ENCODE measurements around the gene MORF4L2.
"Not testable (repeated sequence)": the region's sequence is repeated elsewhere in the genome, so short reads cannot be mapped to it uniquely, and the experiment has no call there.

Gene MORF4L2

GRCh38 chrX:103678199-103678993 lies 8.1 kb downstream of the MORF4L2 start:
- no peak for DNase-seq (ENCODE audit: low spot score)

- DNase-seq (ENCODE audit: low spot score): no peak
Measured at GRCh38 chrX:103674531-103675454, 11.7 kb downstream of the MORF4L2 start.

- no peak for DNase-seq (ENCODE audit: low spot score)
Measured at GRCh38 chrX:103669745-103670144, 16.8 kb downstream of the MORF4L2 start.

- peak; percentile 21 for DNase-seq (ENCODE audit: low spot score)
Measured at GRCh38 chrX:103666202-103667107, 20.0 kb downstream of the MORF4L2 start.

DNA sequence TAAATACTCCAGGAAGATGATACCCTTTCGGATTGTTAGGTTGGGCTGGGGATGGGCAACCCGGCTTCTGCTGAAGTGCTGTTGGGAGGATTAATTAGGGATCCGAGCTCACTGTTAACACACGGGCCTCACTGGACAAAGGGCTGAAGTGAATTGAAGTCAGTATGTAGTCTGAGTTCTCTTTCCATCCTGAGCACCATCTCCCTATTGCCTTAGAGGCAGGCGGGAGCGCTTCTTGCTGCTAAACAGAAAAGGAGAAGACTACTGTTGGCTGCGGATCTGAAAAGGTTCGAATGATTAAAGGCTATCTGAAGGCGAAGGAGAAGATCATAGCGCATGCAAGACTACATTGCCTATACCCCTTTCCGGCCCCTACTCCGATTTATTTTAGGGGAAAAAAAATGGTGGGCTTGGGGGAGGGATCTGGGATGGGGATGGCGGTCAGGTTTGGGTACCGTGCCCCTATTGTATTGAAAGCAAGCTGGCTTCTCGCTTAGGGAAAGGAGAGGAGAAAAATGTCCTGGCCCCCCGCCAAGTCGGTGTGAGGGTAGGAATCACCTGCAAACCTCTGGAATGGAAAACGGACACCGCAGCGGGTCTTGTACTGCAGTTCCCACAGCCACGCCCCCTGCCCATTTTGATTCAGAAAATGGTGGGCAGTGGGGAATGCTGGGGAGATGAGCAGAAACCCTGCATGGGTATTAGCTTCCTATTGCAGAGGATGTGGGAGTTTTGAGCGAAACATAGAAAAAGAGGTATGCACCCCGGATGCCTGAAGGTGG lies 22.3 kb downstream of the MORF4L2 start:
- DNase-seq (ENCODE audit: low spot score): no peak

DNA sequence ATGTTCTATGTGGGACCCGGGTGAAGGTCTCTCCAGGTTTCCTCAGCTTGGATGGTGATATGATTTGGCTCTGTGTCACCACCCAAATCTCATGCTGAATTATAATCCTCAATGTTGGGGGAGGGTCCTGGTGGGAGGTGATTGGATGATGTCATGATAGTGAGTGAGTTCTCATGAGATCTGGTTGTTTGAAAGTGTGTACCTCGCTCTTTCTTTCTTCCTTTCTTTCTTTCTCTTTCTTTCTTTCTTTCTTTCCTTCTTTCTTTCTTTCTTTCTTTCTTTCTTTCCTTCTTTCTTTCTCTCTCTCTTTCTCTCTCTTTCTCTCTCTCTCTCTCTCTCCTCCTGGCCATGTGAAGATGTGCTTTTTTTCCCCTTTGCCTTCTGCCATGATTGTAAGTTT lies 27.0 kb downstream of the MORF4L2 start:
- DNase-seq (ENCODE audit: low spot score): not testable (repeated sequence)

DNA sequence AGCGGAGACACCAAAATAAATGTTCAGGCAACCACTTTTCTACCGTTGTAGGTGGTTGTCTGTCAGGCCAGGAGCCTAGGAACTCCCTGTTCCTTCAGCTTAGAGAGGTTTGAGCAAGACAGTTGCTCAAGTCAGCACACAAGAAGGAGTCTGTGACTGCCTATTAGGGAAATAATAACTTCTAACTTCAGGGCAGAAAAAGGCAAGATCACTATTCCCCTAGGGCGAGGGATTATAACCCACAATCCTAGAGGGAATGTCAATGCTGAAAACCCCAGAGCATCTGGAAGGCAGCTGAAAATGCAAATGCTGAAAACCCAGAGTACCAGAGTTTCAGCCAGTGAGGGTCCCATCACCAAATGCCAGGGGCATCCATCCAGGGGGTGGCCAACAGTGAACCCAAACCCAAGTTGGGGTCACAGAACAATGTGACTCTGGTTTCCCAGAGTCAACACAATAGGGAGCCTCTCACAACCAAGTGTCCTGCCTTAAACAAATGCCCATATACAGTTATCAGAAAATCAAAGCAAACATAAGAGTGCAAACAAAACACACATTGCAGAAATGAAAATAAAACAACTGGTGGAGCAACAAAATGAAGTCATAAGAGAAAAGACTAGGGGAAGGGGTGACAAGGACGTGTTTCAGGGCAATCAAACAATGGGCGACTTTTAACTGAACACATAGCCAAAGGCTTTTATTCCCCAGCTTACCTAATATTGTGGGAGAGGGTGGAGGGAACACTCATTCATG lies 27.6 kb downstream of the MORF4L2 start:
- DNase-seq (ENCODE audit: low spot score): no peak

GRCh38 chrX:103657066-103657465 lies 29.4 kb downstream of the MORF4L2 start:
- not testable (repeated sequence) for DNase-seq (ENCODE audit: low spot score)

DNA sequence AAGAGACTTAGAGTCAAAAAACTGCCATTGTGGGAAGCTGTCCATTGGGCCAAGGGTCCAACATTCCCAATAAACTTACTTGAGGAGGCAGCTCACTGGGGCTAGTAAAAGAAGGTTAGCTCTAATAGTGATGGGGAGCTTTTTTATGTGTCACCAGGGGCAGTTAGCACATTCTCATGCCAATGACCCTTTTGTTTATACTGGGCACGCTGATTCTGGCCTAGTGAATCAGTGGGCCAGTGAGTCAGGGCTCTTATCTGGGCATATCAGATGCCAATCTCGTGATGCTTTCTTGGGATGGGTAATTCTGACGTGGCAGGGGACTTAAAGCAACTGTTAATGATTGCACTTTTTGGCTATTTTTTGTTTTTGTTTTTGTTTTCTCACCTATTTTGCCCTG lies 29.9 kb downstream of the MORF4L2 start:
- DNase-seq (ENCODE audit: low spot score): peak; percentile 82

- DNase-seq (ENCODE audit: low spot score): not testable (repeated sequence)
Measured at GRCh38 chrX:103655230-103656000, 31.1 kb downstream of the MORF4L2 start.

DNA sequence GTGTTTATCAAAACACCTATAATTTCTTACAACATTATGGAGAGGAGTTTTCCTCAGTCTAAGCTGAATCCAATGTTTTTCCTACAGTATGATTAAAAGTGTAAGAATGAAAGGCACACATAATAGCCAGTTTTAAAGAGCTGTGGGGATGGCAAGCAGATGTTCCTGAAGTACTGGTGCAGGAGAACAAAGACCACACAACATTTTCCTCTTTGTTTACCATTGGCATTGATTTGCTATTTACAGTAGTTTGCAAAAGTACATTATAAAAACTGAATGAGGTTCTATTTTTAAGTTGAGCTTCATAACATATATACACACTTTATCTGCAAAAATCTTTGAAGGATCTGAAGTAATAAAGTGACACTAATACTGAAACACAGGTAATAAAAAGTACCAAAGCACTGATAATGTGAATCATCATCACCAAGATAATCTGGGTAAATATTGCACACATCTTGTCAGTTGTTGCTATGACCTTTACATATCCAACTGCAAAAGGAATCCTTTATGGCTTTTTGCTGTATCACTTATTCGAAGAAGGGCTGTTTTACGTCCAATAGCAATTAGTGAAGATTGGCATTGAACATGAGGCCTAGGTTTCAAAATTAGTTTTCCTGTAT lies 35.2 kb downstream of the MORF4L2 start:
- no peak for DNase-seq (ENCODE audit: low spot score)

DNA sequence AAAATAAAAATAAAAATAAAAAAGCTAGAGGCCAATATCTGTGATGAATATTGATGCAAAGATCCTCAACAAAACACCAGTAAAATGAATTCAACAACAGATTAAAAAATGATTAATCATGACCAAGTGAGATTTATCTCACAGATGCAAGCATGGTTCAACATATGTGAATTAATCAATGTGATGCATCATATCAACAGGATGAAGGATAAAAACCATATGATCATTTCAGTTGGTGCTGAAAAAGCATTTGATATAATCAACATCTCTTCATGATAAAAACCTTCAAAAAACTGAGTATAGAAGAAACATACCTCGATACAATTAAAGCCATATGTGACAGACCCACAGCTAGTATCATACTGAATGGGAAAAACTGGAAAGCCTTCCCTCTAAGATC lies 38.9 kb downstream of the MORF4L2 start:
- DNase-seq (ENCODE audit: low spot score): no peak

GRCh38 chrX:103644125-103644524 lies 42.4 kb downstream of the MORF4L2 start:
- DNase-seq (ENCODE audit: low spot score): no peak

GRCh38 chrX:103640401-103641155 lies 45.9 kb downstream of the MORF4L2 start:
- no peak for DNase-seq (ENCODE audit: low spot score)

- not testable (repeated sequence) for DNase-seq (ENCODE audit: low spot score)
Measured at GRCh38 chrX:103638479-103639346, 47.8 kb downstream of the MORF4L2 start.

DNA sequence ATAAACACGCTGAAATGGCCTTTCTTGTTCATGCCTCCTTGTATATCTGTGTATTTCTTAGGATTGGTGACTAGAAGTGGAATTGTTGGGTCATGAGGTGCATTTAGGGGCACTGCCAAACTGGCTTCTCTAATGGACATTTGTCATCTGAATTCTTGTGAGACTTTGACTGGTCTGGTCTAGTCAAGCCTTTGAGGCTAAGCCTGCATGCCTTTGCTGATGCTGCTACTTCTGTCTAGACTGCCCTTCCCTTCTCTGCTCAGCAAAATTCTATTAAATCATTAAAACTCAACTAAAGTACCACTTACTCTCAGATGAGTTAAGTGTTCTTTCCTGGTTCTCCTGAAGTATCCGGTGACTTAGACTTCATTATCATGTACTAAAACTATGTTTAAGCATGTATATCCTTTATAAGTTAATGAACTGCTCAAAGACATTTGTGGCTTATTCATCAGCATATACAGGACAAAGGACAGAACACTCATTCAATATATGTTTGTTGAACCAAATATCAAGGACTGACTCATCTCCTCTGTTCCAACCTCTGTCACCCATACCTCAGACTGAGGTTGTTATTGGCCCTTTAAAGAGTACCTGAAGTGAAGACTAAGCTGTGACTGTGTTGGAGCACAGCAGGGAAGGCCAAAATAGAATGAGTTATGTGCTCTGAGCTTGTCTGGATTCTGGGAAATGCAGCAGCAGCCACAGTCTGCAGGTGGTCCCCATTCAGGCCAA lies 48.7 kb downstream of the MORF4L2 start:
- DNase-seq (ENCODE audit: low spot score): peak; percentile 6

DNA sequence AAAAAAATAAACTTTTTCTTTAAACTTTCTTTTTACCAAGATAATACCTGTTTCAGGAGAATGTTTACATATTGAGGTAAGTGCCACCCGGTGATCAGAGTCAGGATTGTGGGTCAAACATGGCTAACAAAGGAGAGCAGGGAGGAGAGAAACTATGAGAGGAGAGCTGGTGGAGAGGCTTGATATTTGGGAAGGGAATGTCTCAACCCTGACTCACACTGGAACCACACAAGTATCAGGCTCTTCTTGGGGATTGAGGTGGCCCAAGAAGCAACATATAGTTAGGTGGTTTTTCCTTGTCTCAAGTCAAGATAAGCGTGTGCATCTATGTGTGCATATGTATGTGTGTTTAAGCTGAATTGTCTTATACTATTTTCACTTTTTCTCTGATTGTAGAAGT lies 51.1 kb downstream of the MORF4L2 start:
- no peak for DNase-seq (ENCODE audit: low spot score)

Data from RKO (cell line).